ENCODE measurements around the gene SEMA6A.

The SEMA6A gene

DNA sequence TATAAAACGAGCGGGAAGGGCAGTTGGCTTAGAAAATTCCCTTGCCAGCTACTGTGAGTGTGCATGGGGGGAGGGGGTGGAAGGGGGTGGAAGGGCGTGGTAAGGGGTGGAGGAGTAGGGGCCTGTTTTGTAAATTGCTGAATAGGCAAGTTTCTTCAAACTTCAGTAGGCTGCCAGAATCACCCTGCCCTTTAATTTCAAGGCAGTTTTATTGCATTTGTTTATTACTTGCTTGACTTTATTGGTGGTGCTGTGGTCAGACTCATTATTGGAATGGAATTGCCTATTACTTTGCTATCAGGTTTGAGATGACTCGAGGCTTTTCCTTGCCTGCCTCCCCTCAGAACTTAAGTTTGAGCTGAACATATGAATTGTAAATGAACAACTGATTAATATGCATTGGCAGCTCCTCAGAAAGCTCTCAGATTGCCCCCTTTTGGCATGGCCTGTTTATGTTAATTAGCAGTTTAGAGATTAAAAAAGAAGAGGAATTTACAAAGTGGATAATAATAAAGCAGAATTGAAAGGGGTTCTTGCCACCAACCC, 76.0 kb downstream of the SEMA6A start:
- no peaks in the 10 kb centered on the region for H3K27me3 ChIP-seq (ENCODE audit: control insufficient read depth in 1 of 2, insufficient read depth in 2 of 2, low read length in 2 of 2)
- no peak overlapping the region for H3K27ac ChIP-seq (ENCODE audit: low read depth, low read length)
- no peaks in the 10 kb centered on the region for H3K9me3 ChIP-seq (ENCODE audit: low read length)
- no peak overlapping the region for H3K4me3 ChIP-seq (ENCODE audit: low read depth in 1 of 2, low read length in 2 of 2)
- no peak overlapping the region for H3K9ac ChIP-seq (ENCODE audit: low read length)
- peaks cover 19% of the 10 kb centered on the region for H3K36me3 ChIP-seq (ENCODE audit: insufficient read depth, low read length)
- peaks cover 16% of the 10 kb centered on the region for H3K4me1 ChIP-seq (ENCODE audit: insufficient read depth, low read length)

DNA sequence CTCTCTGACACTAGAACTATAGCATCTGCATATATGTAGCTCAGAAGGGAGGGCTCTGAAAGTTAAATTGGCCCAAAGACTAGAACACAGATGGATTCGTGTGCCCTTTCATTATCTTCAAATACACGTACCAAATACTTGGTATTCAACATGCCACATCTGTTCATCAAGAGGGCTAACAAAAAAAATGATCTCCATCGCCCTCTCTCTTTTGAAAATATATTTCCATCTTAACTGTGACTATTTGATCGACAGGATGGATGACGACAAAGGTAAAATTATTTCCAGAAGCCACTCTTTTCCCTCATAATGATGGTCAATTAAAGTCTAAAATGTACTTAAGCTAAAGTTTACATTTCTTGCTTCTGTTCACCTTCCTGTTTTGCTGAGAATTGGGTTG, 77.0 kb downstream of the SEMA6A start:
- H3K9ac ChIP-seq (ENCODE audit: low read length) = no peak overlapping the region
- H3K4me3 ChIP-seq (ENCODE audit: low read depth in 1 of 2, low read length in 2 of 2) = no peak overlapping the region
- H3K9me3 ChIP-seq (ENCODE audit: low read length) = no peaks in the 10 kb centered on the region
- no peak overlapping the region for H3K27ac ChIP-seq (ENCODE audit: low read depth, low read length)
- H3K4me1 ChIP-seq (ENCODE audit: insufficient read depth, low read length) = peaks cover 7% of the 10 kb centered on the region
- H3K27me3 ChIP-seq (ENCODE audit: control insufficient read depth in 1 of 2, insufficient read depth in 2 of 2, low read length in 2 of 2) = no peaks in the 10 kb centered on the region
- H3K36me3 ChIP-seq (ENCODE audit: insufficient read depth, low read length) = peaks cover 19% of the 10 kb centered on the region

DNA sequence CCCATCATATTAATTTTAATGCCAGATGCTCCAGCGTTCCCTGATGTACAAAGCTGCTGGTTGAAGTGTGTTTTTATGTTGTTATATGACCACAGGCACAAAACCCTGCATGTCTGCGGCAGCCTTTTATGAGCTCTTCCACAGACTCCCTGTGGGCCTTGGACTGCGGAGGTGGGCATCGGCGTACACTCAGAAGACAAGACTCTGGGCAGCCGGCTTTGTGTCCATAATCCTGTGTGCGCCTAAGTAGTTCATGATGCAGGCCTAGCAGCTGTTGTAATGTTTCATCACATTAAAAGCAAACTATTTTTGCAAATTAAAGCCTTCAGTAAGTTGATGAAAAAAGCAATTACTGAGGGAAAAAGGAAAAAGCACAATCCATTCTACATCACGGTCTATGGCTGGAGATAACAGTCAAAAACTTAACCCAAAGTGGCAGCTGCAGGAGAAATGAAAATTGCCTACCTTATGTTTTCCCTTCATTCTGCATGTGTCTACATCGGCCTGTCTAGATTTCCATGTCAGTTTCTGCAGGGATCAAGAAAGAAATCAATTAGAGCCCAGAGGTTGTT, 78.8 kb downstream of the SEMA6A start:
- no peak overlapping the region for H3K4me3 ChIP-seq (ENCODE audit: low read depth in 1 of 2, low read length in 2 of 2)

DNA sequence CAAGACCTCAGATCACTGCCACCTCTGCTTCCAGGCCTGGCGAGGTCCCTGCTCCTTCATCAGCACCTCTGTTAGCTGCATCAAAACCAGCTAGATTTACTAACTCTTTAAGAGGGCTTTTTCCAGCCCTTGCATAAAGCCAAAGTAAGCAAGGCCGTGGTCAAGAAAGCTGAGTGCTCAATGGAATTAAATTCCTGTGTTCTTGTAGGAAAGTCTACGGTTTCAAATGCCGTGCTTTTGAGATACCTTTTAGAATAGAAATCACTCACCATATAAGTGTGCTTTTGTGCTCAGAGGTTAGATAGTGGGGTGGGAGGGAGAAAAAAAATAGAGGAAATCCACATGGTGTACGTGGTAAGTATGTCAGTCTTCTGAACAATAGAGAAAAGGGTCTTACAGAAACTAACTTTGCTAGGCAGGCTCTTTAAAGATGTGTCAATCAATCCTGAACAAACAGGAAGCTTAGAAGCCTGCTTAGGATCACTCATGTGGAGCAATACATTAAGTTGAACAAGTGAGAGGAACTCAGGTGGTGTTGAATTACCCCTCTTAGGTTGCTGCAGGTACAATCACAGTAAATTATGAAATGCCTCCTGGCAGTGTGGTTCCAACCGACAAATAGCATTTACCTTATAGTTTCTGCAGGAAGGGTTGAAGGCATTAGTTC, 79.7 kb downstream of the SEMA6A start:
- Histone ChIP-seq H3K4me3 (ENCODE audit: low read depth in 1 of 2, low read length in 2 of 2) (no peak overlapping the region), H3K27ac (ENCODE audit: low read depth, low read length) (no peak overlapping the region), H3K4me1 (ENCODE audit: insufficient read depth, low read length) (no peaks in the 10 kb centered on the region), H3K9me3 (ENCODE audit: low read length) (no peaks in the 10 kb centered on the region), H3K36me3 (ENCODE audit: insufficient read depth, low read length) (peaks cover 26% of the 10 kb centered on the region), H3K27me3 (ENCODE audit: control insufficient read depth in 1 of 2, insufficient read depth in 2 of 2, low read length in 2 of 2) (no peaks in the 10 kb centered on the region), H3K9ac (ENCODE audit: low read length) (no peak overlapping the region)

More for the DNA sequence above, 78.8 kb downstream of the SEMA6A start:
- Histone ChIP-seq H3K9me3 (ENCODE audit: low read length) (no peaks in the 10 kb centered on the region), H3K27me3 (ENCODE audit: control insufficient read depth in 1 of 2, insufficient read depth in 2 of 2, low read length in 2 of 2) (no peaks in the 10 kb centered on the region), H3K4me1 (ENCODE audit: insufficient read depth, low read length) (no peaks in the 10 kb centered on the region), H3K36me3 (ENCODE audit: insufficient read depth, low read length) (peaks cover 26% of the 10 kb centered on the region), H3K9ac (ENCODE audit: low read length) (no peak overlapping the region), H3K27ac (ENCODE audit: low read depth, low read length) (no peak overlapping the region)

DNA sequence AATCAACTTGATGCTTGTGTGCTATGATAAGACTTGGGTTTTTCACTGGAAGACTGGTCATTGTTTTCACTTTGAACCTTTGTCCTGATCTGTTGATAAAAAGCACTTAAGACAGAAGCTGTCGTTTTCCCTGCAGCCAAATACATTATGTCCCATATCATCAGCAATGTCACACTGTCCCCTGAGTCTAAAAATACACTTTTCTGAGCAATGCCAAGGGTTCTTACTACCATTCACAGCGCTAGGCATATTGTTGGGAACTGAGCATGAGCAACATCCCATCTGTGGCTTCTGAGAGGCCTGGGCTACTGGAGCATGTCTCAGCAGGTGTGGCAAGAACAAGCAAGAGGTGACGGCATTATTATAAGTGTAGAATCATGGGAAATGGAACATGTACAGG, 81.8 kb downstream of the SEMA6A start:
- Histone ChIP-seq H3K4me1 (ENCODE audit: insufficient read depth, low read length) (no peaks in the 10 kb centered on the region), H3K27ac (ENCODE audit: low read depth, low read length) (no peak overlapping the region), H3K36me3 (ENCODE audit: insufficient read depth, low read length) (peaks cover 29% of the 10 kb centered on the region), H3K9ac (ENCODE audit: low read length) (no peak overlapping the region), H3K9me3 (ENCODE audit: low read length) (no peaks in the 10 kb centered on the region), H3K27me3 (ENCODE audit: control insufficient read depth in 1 of 2, insufficient read depth in 2 of 2, low read length in 2 of 2) (no peaks in the 10 kb centered on the region), H3K4me3 (ENCODE audit: low read depth in 1 of 2, low read length in 2 of 2) (no peak overlapping the region)

DNA sequence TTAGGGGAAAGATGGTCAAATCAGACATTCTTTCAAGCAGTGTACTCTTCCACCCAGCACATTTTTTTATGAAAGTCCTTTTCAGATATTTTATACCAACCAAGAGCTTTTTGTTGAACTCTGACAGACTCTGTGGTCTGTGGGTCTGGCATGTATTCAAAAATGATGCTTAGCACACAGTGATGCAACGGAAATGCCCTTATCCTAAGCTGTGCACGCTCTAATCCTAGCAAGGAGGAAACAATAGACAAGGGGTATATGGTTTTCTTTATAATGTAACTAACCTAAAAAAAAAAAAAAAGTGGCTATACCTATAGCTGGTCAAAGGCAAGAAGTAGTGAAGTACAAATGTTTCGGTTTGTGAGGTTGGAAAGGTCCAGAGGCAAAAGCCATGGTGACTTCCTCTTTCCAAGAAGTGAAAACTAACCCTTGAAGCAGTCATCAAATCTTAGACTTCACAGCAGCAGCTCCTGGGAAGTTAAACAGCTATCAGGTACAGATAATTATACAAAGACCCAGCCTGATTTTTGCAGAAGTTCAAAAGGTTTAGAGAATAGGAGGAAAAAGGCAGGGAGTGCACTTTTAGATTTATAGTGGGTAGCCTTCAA, 82.5 kb downstream of the SEMA6A start:
- H3K4me1 ChIP-seq (ENCODE audit: insufficient read depth, low read length) = no peaks in the 10 kb centered on the region
- no peak overlapping the region for H3K27ac ChIP-seq (ENCODE audit: low read depth, low read length)
- peaks cover 29% of the 10 kb centered on the region for H3K36me3 ChIP-seq (ENCODE audit: insufficient read depth, low read length)
- H3K9me3 ChIP-seq (ENCODE audit: low read length) = no peaks in the 10 kb centered on the region
- no peak overlapping the region for H3K9ac ChIP-seq (ENCODE audit: low read length)
- H3K27me3 ChIP-seq (ENCODE audit: control insufficient read depth in 1 of 2, insufficient read depth in 2 of 2, low read length in 2 of 2) = no peaks in the 10 kb centered on the region
- no peak overlapping the region for H3K4me3 ChIP-seq (ENCODE audit: low read depth in 1 of 2, low read length in 2 of 2)

DNA sequence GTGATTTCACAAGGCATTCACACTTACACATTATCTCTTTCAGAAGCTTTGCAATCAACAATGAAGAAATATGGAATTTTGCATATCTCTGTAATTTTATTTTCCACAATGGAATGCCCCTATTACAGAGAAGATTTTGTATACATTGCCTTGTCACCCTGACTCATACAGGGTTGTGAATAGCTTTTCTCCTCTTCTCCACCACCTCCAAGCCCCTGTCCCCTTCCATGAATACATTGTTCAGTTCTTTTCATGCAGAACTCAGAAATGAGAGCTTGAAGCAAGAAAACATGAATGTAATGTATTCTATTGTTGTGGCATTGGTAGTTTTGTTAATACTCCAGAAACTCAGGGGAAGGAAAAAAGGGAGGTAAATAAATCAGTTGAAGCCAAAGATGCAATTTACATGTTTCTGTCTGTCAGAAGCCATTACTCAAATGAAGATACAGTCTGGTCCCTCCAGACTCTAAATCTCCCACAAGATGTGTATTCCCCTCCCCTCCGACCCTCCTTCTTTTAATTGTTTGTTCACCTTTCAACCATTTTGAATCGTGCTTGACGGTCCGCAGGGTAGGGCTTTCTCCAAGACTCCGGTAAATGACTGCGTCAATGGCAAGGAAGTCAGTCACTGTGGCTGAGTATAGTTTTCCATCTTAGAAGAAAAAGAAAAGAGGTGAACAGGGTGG, 86.1 kb downstream of the SEMA6A start:
- H3K27ac ChIP-seq (ENCODE audit: low read depth, low read length) = no peak overlapping the region
- no peaks in the 10 kb centered on the region for H3K27me3 ChIP-seq (ENCODE audit: control insufficient read depth in 1 of 2, insufficient read depth in 2 of 2, low read length in 2 of 2)
- peaks cover 21% of the 10 kb centered on the region for H3K36me3 ChIP-seq (ENCODE audit: insufficient read depth, low read length)

DNA sequence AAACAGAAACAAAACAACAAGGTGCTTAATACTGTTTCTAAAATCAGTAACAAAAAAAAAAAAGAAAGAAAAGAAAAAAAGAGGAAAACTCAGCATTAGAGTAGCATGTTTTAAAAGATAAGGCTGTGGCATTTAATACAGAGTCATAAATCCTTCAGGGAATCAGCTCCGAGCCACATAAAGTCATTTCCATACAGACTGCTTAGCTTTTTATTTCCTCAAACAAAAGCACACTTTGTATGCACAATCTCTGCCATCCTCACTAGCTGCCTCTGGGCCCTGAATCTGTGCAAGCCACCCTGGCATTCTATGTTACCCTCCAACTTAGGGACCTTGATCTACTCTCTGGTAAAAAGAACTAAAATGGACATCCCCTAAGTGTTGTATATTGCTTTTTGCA, 87.6 kb downstream of the SEMA6A start:
- Histone ChIP-seq H3K36me3 (ENCODE audit: insufficient read depth, low read length) (peaks cover 23% of the 10 kb centered on the region), H3K27ac (ENCODE audit: low read depth, low read length) (no peak overlapping the region)

More for the DNA sequence above, 86.1 kb downstream of the SEMA6A start:
- Histone ChIP-seq H3K9me3 (ENCODE audit: low read length) (no peaks in the 10 kb centered on the region), H3K9ac (ENCODE audit: low read length) (no peak overlapping the region), H3K4me1 (ENCODE audit: insufficient read depth, low read length) (no peaks in the 10 kb centered on the region), H3K4me3 (ENCODE audit: low read depth in 1 of 2, low read length in 2 of 2) (no peak overlapping the region)

DNA sequence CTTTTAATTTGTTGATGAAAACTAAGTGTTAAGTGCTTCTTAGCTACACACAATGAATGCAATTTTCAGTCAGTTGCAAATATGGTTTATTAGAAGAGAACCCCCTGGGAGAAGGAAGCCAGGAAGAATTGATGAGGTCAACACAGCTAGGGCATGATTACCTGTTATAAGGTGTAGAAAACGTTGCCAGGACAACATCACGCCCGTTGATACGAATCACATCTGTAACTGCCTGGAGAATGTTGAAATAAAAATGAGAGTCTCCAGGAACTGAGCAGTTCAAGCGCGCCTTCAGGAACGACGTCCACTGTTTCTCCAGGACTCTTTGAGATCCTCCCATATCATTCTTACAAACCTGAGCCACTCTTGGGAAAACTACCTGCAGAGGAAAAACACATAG, 88.0 kb downstream of the SEMA6A start:
- Histone ChIP-seq H3K9me3 (ENCODE audit: low read length) (no peaks in the 10 kb centered on the region), H3K27ac (ENCODE audit: low read depth, low read length) (no peak overlapping the region), H3K36me3 (ENCODE audit: insufficient read depth, low read length) (peaks cover 23% of the 10 kb centered on the region), H3K27me3 (ENCODE audit: control insufficient read depth in 1 of 2, insufficient read depth in 2 of 2, low read length in 2 of 2) (no peaks in the 10 kb centered on the region), H3K4me3 (ENCODE audit: low read depth in 1 of 2, low read length in 2 of 2) (no peak overlapping the region), H3K9ac (ENCODE audit: low read length) (no peak overlapping the region), H3K4me1 (ENCODE audit: insufficient read depth, low read length) (no peaks in the 10 kb centered on the region)

More for the DNA sequence above, 87.6 kb downstream of the SEMA6A start:
- Histone ChIP-seq H3K27me3 (ENCODE audit: control insufficient read depth in 1 of 2, insufficient read depth in 2 of 2, low read length in 2 of 2) (no peaks in the 10 kb centered on the region), H3K4me3 (ENCODE audit: low read depth in 1 of 2, low read length in 2 of 2) (no peak overlapping the region), H3K9me3 (ENCODE audit: low read length) (no peaks in the 10 kb centered on the region), H3K4me1 (ENCODE audit: insufficient read depth, low read length) (no peaks in the 10 kb centered on the region), H3K9ac (ENCODE audit: low read length) (no peak overlapping the region)

DNA sequence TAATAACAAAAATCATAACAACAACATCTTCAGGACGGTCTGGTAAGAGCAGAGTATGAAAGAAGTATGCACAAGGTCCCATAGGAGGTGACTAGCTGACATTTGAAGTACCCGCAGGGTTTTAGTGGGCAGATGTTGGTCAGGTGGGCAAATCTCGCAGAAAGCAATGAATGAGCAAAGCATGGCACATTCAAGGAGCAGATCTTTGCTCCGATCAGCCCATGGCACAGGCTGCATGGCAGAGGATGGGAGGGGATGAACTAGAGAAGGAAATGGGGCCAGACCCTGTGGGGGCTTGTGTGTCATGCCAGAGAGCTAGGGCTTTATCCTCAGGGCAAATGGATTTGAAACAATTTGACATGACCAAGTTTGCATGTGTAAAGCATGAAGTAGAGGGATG, 90.0 kb downstream of the SEMA6A start:
- Histone ChIP-seq H3K27ac (ENCODE audit: low read depth, low read length) (no peak overlapping the region), H3K27me3 (ENCODE audit: control insufficient read depth in 1 of 2, insufficient read depth in 2 of 2, low read length in 2 of 2) (no peaks in the 10 kb centered on the region), H3K4me1 (ENCODE audit: insufficient read depth, low read length) (no peaks in the 10 kb centered on the region), H3K9me3 (ENCODE audit: low read length) (no peaks in the 10 kb centered on the region), H3K36me3 (ENCODE audit: insufficient read depth, low read length) (peaks cover 40% of the 10 kb centered on the region), H3K9ac (ENCODE audit: low read length) (no peak overlapping the region), H3K4me3 (ENCODE audit: low read depth in 1 of 2, low read length in 2 of 2) (no peak overlapping the region)

DNA sequence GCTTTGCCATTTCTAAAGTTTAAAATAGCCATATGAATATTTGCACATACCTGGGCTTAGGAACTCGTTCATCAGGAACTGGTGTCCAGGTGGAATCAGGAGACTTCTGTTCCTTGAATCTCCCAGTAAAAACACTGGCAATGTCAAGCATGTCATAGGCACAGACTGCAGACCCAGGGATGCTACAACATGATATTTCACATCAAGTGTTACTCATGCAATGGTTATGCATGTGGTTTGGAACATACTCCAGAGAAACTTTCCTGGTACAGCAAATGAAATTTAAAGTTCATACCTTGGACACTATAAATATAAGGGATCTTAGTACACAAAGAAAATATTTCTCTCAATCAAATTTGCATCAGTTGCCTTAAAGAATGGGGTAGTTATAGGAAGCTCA, 92.2 kb downstream of the SEMA6A start:
- no peaks in the 10 kb centered on the region for H3K9me3 ChIP-seq (ENCODE audit: low read length)
- no peak overlapping the region for H3K9ac ChIP-seq (ENCODE audit: low read length)
- no peaks in the 10 kb centered on the region for H3K27me3 ChIP-seq (ENCODE audit: control insufficient read depth in 1 of 2, insufficient read depth in 2 of 2, low read length in 2 of 2)
- no peak overlapping the region for H3K27ac ChIP-seq (ENCODE audit: low read depth, low read length)
- no peaks in the 10 kb centered on the region for H3K4me1 ChIP-seq (ENCODE audit: insufficient read depth, low read length)
- H3K4me3 ChIP-seq (ENCODE audit: low read depth in 1 of 2, low read length in 2 of 2) = no peak overlapping the region
- H3K36me3 ChIP-seq (ENCODE audit: insufficient read depth, low read length) = peaks cover 48% of the 10 kb centered on the region

Measured in muscle layer of colon (tissue), 2 donors.